G401 (cell line): Measurements from ENCODE around the gene OVAAL. TPM values are rescaled to one million over a fixed set of nuclear protein-coding genes. Genes with fewer than 3 reads are reported as not detected.

Experiments used
- DNase-seq: peaks from one replicate; pipeline ENCODE4 v3.0.0-alpha.2; 2015; ENCODE audit warnings: low spot score
- in situ Hi-C: cut with HindIII; loops from 2 replicates; pipeline ENCODE4 v1.10.0; 2016; ENCODE audit warnings: low sequenced_read_pairs, mixed read lengths
- total RNA-seq: library from RNA; depleted of rRNA; stranded (reverse); fragments of >200 nt; shearing (Covaris generic); gene quantifications from 2 replicates; pipeline ENCODE4 v1.2.3, GENCODE V29; 2014; rRNA removed

OVAAL gene
- total RNA-seq, 1 experiment from 2014 or later = not detected

- DNase-seq = no peak
- in situ Hi-C loops = no loop called here
These were observed 38.8 kb downstream of the OVAAL start for GRCh38 chr1:180597520-180597919.

GRCh38 chr1:180598333-180598974, 39.7 kb downstream of the OVAAL start:
- DNase-seq = no peak
- in situ Hi-C loops = no loop called here

- no peak for DNase-seq
- in situ Hi-C loops = no loop called here
These were observed 41.6 kb downstream of the OVAAL start for GRCh38 chr1:180600343-180600742.

GRCh38 chr1:180601512-180601911, 42.7 kb downstream of the OVAAL start:
- no peak for DNase-seq
- in situ Hi-C loops = no loop called here

- DNase-seq = no peak
- in situ Hi-C loops = no loop called here
These were observed 44.6 kb downstream of the OVAAL start for GRCh38 chr1:180603223-180603849.

- DNase-seq = no peak
- in situ Hi-C loops = no loop called here
These were observed 45.1 kb downstream of the OVAAL start for GRCh38 chr1:180603850-180604226.

- in situ Hi-C loops = no loop called here
- no peak for DNase-seq
These were observed 47.4 kb downstream of the OVAAL start for GRCh38 chr1:180606155-180606554.

GRCh38 chr1:180609643-180610555, 51.1 kb downstream of the OVAAL start:
- in situ Hi-C loops = no loop called here

GRCh38 chr1:180610556-180611015, 51.8 kb downstream of the OVAAL start:
- DNase-seq = no peak
- in situ Hi-C loops = no loop called here

More at GRCh38 chr1:180609643-180610555, 51.1 kb downstream of the OVAAL start:
- DNase-seq = no peak

- in situ Hi-C loops = no loop called here
- no peak for DNase-seq
These were observed 52.5 kb downstream of the OVAAL start for GRCh38 chr1:180611016-180611930.

- no peak for DNase-seq
- in situ Hi-C loops = no loop called here
These were observed 53.9 kb downstream of the OVAAL start for GRCh38 chr1:180612632-180613031.

GRCh38 chr1:180614730-180615129, 56.0 kb downstream of the OVAAL start:
- in situ Hi-C loops = no loop called here

GRCh38 chr1:180615493-180616290, 56.9 kb downstream of the OVAAL start:
- no peak for DNase-seq
- in situ Hi-C loops = no loop called here

More at GRCh38 chr1:180614730-180615129, 56.0 kb downstream of the OVAAL start:
- DNase-seq = no peak

Other genes with a start within 250 kb of the OVAAL start
- gene ACBD6, start 56.4 kb upstream of the OVAAL start, total RNA-seq = 89.5 and 98.8 TPM in 2 replicates
- 29.6 and 62.3 TPM in 2 replicates for gene XPR1, start 73.1 kb downstream of the OVAAL start, total RNA-seq